T-helper 17 cell (primary cell): ENCODE measurements around the gene ORAI3. TPM values are rescaled to one million over a fixed set of nuclear protein-coding genes. Genes with fewer than 3 reads are reported as not detected.
A peak's percentile ranks its signal among the peaks of the same experiment; 100 is the strongest.
"Not testable (repeated sequence)": the region's sequence is repeated elsewhere in the genome, so short reads cannot be mapped to it uniquely, and the experiment has no call there.

Source experiments
- ATAC-seq: fragments of 150-1000 bp; cut with Tn5 transposase; 2 replicates; pipeline ENCODE4 v1.10.0; 2021; ENCODE audit warnings: mild to moderate bottlenecking, moderate library complexity
- DNase-seq, 3 donors: peaks; one replicate each; pipeline versions ENCODE4 v3.0.0 to v3.0.0-alpha.2; 2020 to 2021
- H3K9me3 ChIP-seq: one replicate; pipeline ENCODE4 v1.7.0; 2013; ENCODE audit warnings: low read length, mild to moderate bottlenecking; ENCODE audit not compliant: control insufficient read depth, poor library complexity, severe bottlenecking
- H3K27ac Mint-ChIP-seq: one replicate; pipeline ENCODE4 v1.8.0; 2022; ENCODE audit warnings: mild to moderate bottlenecking, moderate library complexity, mixed read lengths
- H3K27me3 Mint-ChIP-seq: one replicate; pipeline ENCODE4 v1.8.0; 2022; ENCODE audit warnings: mixed read lengths
- H3K36me3 Mint-ChIP-seq: one replicate; pipeline ENCODE4 v1.8.0; 2022; ENCODE audit warnings: low read depth, mixed read lengths
- H3K4me1 Mint-ChIP-seq: one replicate; pipeline ENCODE4 v1.8.0; 2022; ENCODE audit warnings: mild to moderate bottlenecking, mixed read lengths
- H3K4me3 Mint-ChIP-seq: one replicate; pipeline ENCODE4 v1.8.0; 2022; ENCODE audit warnings: mild to moderate bottlenecking, moderate library complexity, mixed read lengths
- total RNA-seq, 4 donors: library from RNA in 2 of 4; stranded (reverse) in 2 of 4; gene quantifications; one replicate each; pipeline ENCODE4 v1.2.3 and lab custom pipeline; 2022 to 2026

The ORAI3 gene
- total RNA-seq, 2 donors from 2014 or later, result 6.4 to 7.5 TPM

- DNase-seq (no peak), ATAC-seq (no peak)
- H3K4me3 Mint-ChIP-seq, result no peak overlapping the region
- no peak overlapping the region for H3K27ac Mint-ChIP-seq
- peaks cover 26% of the 10 kb centered on the region for H3K4me1 Mint-ChIP-seq
- no peaks in the 10 kb centered on the region for H3K27me3 Mint-ChIP-seq
- no peaks in the 10 kb centered on the region for H3K9me3 ChIP-seq
- H3K36me3 Mint-ChIP-seq, result peaks cover 2% of the 10 kb centered on the region
These were observed 21.7 kb upstream of the ORAI3 start for GRCh38 chr16:30926937-30927788.

GRCh38 chr16:30927789-30928378 lies 21.0 kb upstream of the ORAI3 start:
- peaks cover 25% of the 10 kb centered on the region for H3K4me1 Mint-ChIP-seq
- no peaks in the 10 kb centered on the region for H3K9me3 ChIP-seq
- H3K4me3 Mint-ChIP-seq, result no peak overlapping the region
- H3K27me3 Mint-ChIP-seq, result no peaks in the 10 kb centered on the region
- H3K27ac Mint-ChIP-seq, result no peak overlapping the region
- DNase-seq (no peak), ATAC-seq (peak; percentile 7)
- H3K36me3 Mint-ChIP-seq, result peaks cover 2% of the 10 kb centered on the region

- ATAC-seq (no peak), DNase-seq (no peak)
- peaks cover 23% of the 10 kb centered on the region for H3K4me1 Mint-ChIP-seq
- H3K9me3 ChIP-seq, result no peaks in the 10 kb centered on the region
- no peak overlapping the region for H3K27ac Mint-ChIP-seq
- no peaks in the 10 kb centered on the region for H3K27me3 Mint-ChIP-seq
- H3K36me3 Mint-ChIP-seq, result peaks cover 2% of the 10 kb centered on the region
- no peak overlapping the region for H3K4me3 Mint-ChIP-seq
These were observed 20.5 kb upstream of the ORAI3 start for GRCh38 chr16:30928390-30928789.

- Mint-ChIP-seq H3K4me1 (peaks cover 23% of the 10 kb centered on the region), H3K36me3 (peaks cover 2% of the 10 kb centered on the region), H3K27ac (no peak overlapping the region), H3K27me3 (no peaks in the 10 kb centered on the region), H3K4me3 (no peak overlapping the region)
- H3K9me3 ChIP-seq, result no peaks in the 10 kb centered on the region
- ATAC-seq, result no peak
- DNase-seq, result no peak
These were observed 19.7 kb upstream of the ORAI3 start for GRCh38 chr16:30929167-30929566.

- Mint-ChIP-seq H3K27ac (no peak overlapping the region), H3K4me1 (peaks cover 23% of the 10 kb centered on the region)
- DNase-seq, result no peak
These were observed 18.7 kb upstream of the ORAI3 start for GRCh38 chr16:30930160-30930571.

GRCh38 chr16:30931068-30931650 lies 17.7 kb upstream of the ORAI3 start:
- DNase-seq (no peak), ATAC-seq (no peak)
- Mint-ChIP-seq H3K36me3 (peaks cover 4% of the 10 kb centered on the region), H3K27ac (no peak overlapping the region), H3K27me3 (no peaks in the 10 kb centered on the region), H3K4me1 (peaks cover 25% of the 10 kb centered on the region), H3K4me3 (no peak overlapping the region)
- no peaks in the 10 kb centered on the region for H3K9me3 ChIP-seq

More at GRCh38 chr16:30930160-30930571, 18.7 kb upstream of the ORAI3 start:
- no peak overlapping the region for H3K4me3 Mint-ChIP-seq
- H3K9me3 ChIP-seq, result no peaks in the 10 kb centered on the region
- peaks cover 3% of the 10 kb centered on the region for H3K36me3 Mint-ChIP-seq
- H3K27me3 Mint-ChIP-seq, result no peaks in the 10 kb centered on the region
- ATAC-seq, result no peak

GRCh38 chr16:30934827-30935557 lies 13.9 kb upstream of the ORAI3 start:
- ATAC-seq (peak; percentile 65), DNase-seq (no peak)
- no peaks in the 10 kb centered on the region for H3K9me3 ChIP-seq
- H3K4me3 Mint-ChIP-seq, result no peak overlapping the region
- no peaks in the 10 kb centered on the region for H3K27me3 Mint-ChIP-seq
- H3K36me3 Mint-ChIP-seq, result peaks cover 4% of the 10 kb centered on the region
- peaks cover 28% of the 10 kb centered on the region for H3K4me1 Mint-ChIP-seq
- H3K27ac Mint-ChIP-seq, result peak overlapping the region; percentile 86

GRCh38 chr16:30937692-30938091 lies 11.2 kb upstream of the ORAI3 start:
- DNase-seq (no peak), ATAC-seq (no peak)
- Mint-ChIP-seq H3K4me1 (peaks cover 30% of the 10 kb centered on the region), H3K4me3 (no peak overlapping the region), H3K36me3 (peaks cover 2% of the 10 kb centered on the region), H3K27me3 (no peaks in the 10 kb centered on the region), H3K27ac (peak overlapping the region; percentile 16)
- no peaks in the 10 kb centered on the region for H3K9me3 ChIP-seq

- not testable (repeated sequence) for H3K4me3 Mint-ChIP-seq, H3K36me3 Mint-ChIP-seq, H3K27me3 Mint-ChIP-seq, H3K27ac Mint-ChIP-seq, ATAC-seq, DNase-seq, H3K9me3 ChIP-seq
- H3K4me1 Mint-ChIP-seq, result peaks cover 31% of the 10 kb centered on the region
These were observed 9.3 kb upstream of the ORAI3 start for GRCh38 chr16:30939571-30939970.

- no peaks in the 10 kb centered on the region for H3K9me3 ChIP-seq
- DNase-seq, result peak; percentile 41 to 43 (median 43)
- peak; percentile 97 for ATAC-seq
- peak overlapping the region; percentile 27 for H3K27ac Mint-ChIP-seq
- no peaks in the 10 kb centered on the region for H3K27me3 Mint-ChIP-seq
- no peaks in the 10 kb centered on the region for H3K36me3 Mint-ChIP-seq
- H3K4me1 Mint-ChIP-seq, result peaks cover 26% of the 10 kb centered on the region
- H3K4me3 Mint-ChIP-seq, result no peak overlapping the region
These were observed 7.1 kb upstream of the ORAI3 start for GRCh38 chr16:30941600-30942425.

- ATAC-seq (no peak), DNase-seq (no peak)
- no peaks in the 10 kb centered on the region for H3K9me3 ChIP-seq
- peak overlapping the region; percentile 27 for H3K27ac Mint-ChIP-seq
- H3K27me3 Mint-ChIP-seq, result no peaks in the 10 kb centered on the region
- no peak overlapping the region for H3K4me3 Mint-ChIP-seq
- H3K36me3 Mint-ChIP-seq, result no peaks in the 10 kb centered on the region
- peaks cover 26% of the 10 kb centered on the region for H3K4me1 Mint-ChIP-seq
These were observed 6.5 kb upstream of the ORAI3 start for GRCh38 chr16:30942426-30942806.

GRCh38 chr16:30944352-30944751 lies 4.5 kb upstream of the ORAI3 start:
- Mint-ChIP-seq H3K4me1 (peaks cover 20% of the 10 kb centered on the region), H3K27me3 (no peaks in the 10 kb centered on the region), H3K4me3 (no peak overlapping the region), H3K36me3 (no peaks in the 10 kb centered on the region), H3K27ac (no peak overlapping the region)
- DNase-seq (no peak), ATAC-seq (no peak)
- H3K9me3 ChIP-seq, result no peaks in the 10 kb centered on the region
